NCI-H748 (cell line): Measurements from ENCODE around the gene CIBAR2.

Experiments
- DNase-seq: peaks from one replicate; lab custom pipeline; 2025; ENCODE audit not compliant: unreplicated experiment; lab: John Stamatoyannopoulos, UW

Gene CIBAR2

DNA sequence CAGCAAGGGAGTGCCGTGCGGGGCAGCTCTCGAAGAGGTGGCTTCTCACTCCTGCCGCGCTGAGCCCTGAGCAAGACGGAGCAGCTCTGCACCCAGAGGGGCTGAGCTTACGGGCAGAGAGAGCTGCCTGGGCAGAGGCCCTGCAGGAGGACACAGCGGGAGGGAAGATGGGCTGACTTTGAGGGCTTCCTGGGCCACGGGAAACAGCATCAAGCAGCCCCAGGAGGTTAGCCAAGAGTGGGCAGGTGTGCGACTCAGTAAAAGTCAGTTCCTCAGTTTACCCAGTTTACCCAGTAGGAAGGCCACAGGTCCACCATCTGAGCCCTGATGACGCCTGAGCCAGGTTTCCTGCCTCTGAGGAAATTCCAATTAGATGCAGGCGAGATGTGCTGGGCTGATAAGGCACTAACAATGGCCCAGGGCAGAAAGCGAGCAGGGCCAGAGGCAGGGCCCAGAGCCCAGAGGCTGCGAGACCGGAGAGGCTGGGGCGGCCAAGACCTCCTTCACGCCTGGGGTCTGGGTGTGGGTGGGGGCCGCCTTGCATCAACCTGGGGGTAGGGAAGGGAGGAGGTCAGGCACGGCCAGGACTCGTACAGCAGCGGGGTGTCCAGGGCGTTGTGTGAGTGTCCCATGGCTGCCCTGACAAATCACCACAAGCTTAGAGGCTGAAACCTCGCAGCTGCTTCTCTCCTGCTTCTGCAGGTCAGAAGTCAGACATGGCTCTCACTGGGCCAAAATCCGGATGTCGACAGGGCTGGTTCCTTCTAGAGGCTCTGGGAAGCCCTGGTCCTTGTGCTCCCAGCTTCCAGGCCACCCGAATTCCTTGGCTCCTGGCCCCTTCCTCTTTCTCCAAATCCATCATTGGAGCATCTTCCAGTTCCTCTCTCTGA is 32.0 kb upstream of the CIBAR2 start:
- no peak for DNase-seq

DNA sequence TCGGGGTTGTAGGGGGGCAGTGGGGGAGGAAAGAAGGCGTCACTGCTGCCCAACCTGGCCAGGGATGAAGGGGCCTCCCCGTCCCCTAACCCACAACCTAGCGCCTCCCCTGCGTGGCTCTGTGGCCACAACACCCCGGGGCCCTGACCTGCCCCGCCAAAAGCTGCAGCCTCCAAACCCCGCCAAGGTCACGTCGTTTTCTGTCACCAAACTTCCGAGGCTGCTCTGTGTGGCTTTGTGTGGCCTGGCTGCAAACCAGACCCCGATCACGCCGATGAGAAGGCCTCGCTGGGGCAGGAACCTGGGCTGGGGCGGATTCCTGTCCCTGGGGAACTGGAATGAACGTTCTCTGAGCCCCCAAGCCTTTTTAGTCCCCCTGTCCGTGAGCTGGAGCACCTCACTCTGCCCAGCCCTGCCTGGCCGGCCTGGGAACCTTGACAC is 30.5 kb upstream of the CIBAR2 start:
- no peak for DNase-seq

- DNase-seq, result no peak
These were observed 29.8 kb upstream of the CIBAR2 start for GRCh38 chr16:85142129-85142513.

DNA sequence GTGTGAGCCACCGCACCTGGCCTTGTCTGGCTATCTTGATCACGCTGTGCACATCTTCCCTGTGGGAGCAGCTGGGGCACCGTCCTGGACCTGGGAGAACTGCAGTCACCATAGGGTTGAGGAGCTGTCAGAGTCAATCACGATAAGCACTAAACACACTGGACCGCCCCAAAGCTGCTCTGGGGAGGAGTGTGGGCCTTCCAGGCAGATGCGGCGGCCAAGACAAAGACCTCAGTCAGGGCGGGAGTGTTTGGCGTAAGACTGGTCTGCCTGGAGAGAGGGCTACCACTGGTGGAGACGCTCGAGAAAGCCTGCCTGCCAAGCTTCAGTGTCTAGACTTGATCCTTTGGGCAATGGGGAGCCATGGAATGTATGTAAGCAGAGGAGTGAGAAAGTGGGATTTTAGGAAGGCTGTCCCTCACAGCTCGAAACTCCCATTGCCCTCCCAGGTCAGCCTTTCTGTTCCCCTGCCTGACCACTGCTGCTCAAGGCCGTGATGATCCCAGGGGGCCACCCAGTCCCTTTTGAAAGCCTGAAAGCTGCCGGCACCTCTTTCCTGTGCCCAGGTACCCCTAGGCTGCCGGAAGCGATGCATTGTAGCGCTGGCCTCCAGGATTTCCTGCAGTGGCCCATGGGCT is 29.3 kb upstream of the CIBAR2 start:
- no peak for DNase-seq

- no peak for DNase-seq
These were observed 28.3 kb upstream of the CIBAR2 start for GRCh38 chr16:85140455-85141012.

- no peak for DNase-seq
These were observed 27.6 kb upstream of the CIBAR2 start for GRCh38 chr16:85139881-85140339.

GRCh38 chr16:85138825-85139627 is 26.8 kb upstream of the CIBAR2 start:
- peak; percentile 65 for DNase-seq

- DNase-seq, result no peak
These were observed 26.0 kb upstream of the CIBAR2 start for GRCh38 chr16:85138073-85138824.

- no peak for DNase-seq
These were observed 25.2 kb upstream of the CIBAR2 start for GRCh38 chr16:85137323-85138072.

DNA sequence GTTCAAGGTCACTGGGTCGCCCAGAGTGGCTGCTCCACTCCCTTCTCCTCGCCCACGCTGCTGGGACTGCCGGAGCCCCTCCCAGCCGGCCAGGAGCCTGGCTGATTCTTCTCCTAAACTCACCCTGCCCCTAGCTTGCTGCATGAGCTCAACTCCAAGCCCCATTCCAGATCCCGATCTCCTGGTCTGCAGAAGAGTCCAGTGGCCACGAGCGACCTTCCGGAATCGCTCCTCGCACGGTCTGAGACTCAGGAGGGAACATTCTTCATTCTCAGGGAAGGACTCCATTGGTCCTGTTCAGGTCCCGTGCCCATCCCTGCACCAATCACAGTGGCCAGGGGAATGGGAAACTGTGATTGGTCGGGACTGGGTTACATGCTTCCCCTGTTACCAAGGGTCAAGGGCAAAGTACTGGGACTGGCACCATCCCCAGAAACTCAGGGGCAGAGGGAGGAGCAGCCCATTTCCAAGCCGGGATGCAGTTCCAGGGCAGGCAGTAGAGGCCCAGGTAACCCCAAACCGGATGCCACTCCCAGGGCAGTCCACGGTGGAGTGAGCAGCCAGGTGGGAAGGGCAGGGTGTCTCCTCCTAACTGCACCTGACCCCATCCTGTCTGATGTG is 24.5 kb upstream of the CIBAR2 start:
- DNase-seq, result no peak

GRCh38 chr16:85136213-85136701 is 24.0 kb upstream of the CIBAR2 start:
- DNase-seq, result no peak

DNA sequence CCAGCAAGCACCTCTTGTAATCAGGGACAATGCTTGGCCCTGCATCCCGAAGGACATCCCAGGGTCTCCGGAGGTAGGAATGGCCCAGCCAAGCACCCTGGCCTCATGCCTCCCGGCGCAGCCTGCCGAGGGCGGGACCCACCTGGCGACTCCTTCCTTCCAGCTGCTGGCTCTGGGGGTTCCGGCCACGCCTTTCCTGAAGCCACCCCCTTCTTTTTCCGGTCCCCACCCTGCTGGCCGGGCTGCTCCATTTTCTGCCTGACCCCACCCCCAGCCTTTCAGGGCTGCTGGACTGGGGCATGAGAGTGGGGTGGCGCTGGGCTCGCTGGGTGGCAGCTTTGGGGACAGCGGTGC is 22.5 kb upstream of the CIBAR2 start:
- no peak for DNase-seq

DNA sequence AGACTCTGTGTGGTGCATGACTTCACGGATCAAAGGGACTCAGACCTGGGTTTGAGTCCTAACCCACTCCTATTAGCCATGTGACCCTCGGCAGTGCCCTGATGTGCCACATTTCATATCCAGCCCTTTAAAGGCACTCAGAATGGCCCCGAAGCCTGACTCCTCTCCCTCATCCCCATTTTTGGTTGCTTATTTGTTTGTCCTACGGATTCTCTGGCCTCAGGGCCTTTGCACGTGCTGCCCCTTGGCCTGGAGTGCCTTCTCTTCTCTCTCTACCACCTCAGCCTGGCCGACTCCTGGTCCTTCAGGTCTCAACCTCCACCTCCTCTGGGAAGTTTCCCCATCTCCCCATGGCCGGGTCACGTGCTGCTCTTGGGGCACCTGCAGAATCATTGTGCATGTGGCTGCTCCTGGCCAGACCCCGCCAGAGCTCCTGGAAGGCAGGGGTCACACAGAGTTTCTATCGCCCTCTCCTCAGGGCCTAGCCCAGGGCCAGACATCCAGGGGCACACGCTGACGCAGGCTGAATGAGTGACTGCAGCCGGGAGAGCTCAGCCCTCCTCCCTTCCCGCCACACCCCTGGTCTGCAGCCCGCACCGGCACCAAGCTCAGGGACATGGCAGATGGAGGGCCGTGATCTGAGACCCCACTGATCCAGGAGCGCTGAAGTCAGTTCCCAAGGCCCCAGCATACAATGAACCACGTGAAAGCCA is 22.0 kb upstream of the CIBAR2 start:
- DNase-seq, result no peak

GRCh38 chr16:85133290-85133599 is 21.0 kb upstream of the CIBAR2 start:
- no peak for DNase-seq

DNA sequence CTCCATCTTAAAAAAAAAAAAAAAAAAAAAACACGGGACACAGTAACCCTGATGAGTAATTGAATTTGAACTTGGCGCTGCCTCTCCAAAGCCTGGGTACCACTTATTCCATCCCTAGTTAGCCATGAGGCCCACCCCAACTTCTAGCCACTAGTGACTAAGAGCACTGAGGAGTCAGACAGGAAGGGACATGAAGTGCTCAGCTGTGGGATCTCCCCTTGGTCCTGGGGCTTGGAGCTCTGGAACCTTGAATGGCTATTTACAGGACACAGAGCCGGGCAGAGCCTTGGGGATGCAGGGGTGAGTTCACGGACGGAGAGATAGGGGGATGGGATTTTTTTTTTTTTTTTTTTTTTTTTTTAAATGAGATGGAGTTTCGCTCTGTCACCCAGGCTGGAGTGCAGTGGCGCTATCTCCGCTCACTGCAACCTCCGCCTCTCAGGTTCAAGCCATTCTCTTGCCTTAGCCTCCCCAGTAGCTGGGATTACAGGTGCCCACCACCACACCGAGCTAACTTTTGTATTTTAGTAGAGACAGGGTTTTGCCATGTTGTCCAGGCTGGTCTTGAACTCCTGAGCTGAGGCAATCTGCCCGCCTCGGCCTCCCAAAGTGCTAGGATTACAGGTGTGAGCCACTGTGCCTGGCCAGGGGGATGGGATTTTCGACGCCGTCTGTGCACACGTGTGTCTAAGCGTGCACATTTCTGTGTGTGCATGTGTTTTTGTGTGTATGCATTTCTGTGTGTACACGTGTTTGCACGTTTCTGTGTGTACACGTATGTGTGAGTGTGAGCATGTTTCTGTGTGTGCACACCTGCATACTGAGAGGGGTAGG is 20.4 kb upstream of the CIBAR2 start:
- DNase-seq, result no peak

GRCh38 chr16:85130705-85131028 is 18.4 kb upstream of the CIBAR2 start:
- no peak for DNase-seq

DNA sequence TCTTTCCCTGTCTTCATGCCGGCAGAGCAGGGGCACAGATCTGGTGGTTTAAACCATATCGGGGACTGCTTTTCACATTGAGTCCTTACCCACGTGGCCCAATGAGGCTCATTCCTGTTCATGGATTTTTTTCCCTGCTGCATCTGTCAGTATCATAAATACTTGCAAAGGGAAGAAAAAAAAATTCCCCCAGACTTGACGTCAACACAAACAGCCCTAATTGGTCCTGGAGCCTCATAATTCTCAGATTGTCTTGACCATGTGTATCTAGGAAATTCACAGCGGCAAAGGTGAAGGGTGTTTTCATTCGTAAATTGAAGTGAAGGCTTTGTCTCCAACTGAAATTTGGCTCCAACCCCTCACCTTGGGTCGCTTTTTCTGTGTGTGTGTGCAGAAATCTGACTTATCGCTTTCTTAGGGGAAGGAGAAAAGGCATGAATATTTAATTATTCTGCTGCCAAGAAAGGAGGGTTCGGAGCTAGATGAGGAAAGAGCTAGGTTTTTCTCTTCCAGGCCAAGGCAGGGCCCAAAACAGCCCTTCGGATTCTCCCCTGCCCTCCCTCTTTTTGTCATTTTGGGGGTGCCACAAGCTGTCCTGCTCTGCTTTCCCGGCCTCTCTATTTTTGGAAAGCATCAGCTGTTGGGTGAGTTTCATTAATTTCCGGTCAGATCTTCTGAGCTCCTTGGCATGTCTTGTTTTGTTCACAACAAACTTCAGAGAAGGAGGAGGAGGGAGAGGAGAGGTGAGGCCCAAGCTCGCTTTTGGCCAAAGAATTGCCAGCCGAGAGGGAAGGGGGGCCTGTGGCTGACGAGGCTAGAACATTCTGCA is 17.8 kb upstream of the CIBAR2 start:
- DNase-seq, result no peak
